Heart left ventricle (tissue), 13 donors: ENCODE results near the gene UPP2.

Experiments used
- CTCF ChIP-seq, 12 donors: fragments of 200-600 bp; sonication (generic) in 4 of 12; IDR thresholded peaks; one replicate each; pipeline versions ENCODE4 v1.5.0 to v1.8.0; 2018 to 2022; ENCODE audit warnings: antibody characterized with exemption in 12 of 12, mild to moderate bottlenecking in 5 of 12
- POLR2A ChIP-seq, 2 donors: fragments of 450-650 bp; IDR thresholded peaks; one replicate each; pipeline ENCODE4 v1.6.1; 2017; ENCODE audit warnings: antibody characterized with exemption in 2 of 2, mild to moderate bottlenecking in 2 of 2, moderate library complexity in 2 of 2
- donor health status: ischemic (EF 13 %, LVEDD 7.1; RV severe dilation, severe dysfunction).
- donor health status: DM: no; HTN: yes; CAD: no.
- donor health status: DM: no; HTN: no; CAD: no.
- donor health status: ischemic (EF 25% LVEDD 6.9; RV normal size, moderate dysfunction).
- donor health status: ischemic (EF 25% LVEDD 5.7; RV mildly dilated, moderate dysfunction).
- donor health status: ischemic (EF 35%, LVEDD 5.7; RV mildly dilated, moderate dysfunction).
- donor health status: nonischemic (EF 11% LVEDD 7.7; RV severe dilation, severe dysfunction).
- donor health status: DM: yes; HTN: yes; CAD: no.
- donor health status: PGD.
- donor health status: ischemic (EF 29% LVEDD 5.4; RV normal size, mild dysfunction).
- donor health status: nonischemic (EF 23%, LVEDD 6.1; RV moderate dilation, normal function).

GRCh38 chr2:158095269-158095668 is 6.4 kb upstream of the UPP2 start:
- no peak for TF ChIP-seq CTCF (IDR thresholded peaks at IDR 0.05)
- TF ChIP-seq POLR2A (IDR thresholded peaks at IDR 0.05): no peak
